A549 (cell line): Measurements from ENCODE around the gene DDX54.

Source experiments
- CBX2 ChIP-seq: fragments of 200-600 bp; sonication (generic); IDR thresholded peaks from 2 replicates; pipeline ENCODE4 v1.6.1; 2016; ENCODE audit warnings: low read depth, mild to moderate bottlenecking, borderline replicate concordance
- CTCF ChIP-seq: fragments of >200 bp; sonication (Bioruptor Twin); formaldehyde crosslinking; IDR thresholded peaks from 3 replicates; pipeline ENCODE4 v1.5.1; 2016
- HDAC2 ChIP-seq: fragments of 200-600 bp; sonication (generic); IDR thresholded peaks from 2 replicates; pipeline ENCODE4 v1.6.1; 2016
- KDM5A ChIP-seq: fragments of 200-600 bp; sonication (generic); IDR thresholded peaks from 2 replicates; pipeline ENCODE4 v1.6.1; 2016; ENCODE audit warnings: antibody characterized with exemption, mild to moderate bottlenecking
- MYC ChIP-seq: IDR thresholded peaks from 2 replicates; pipeline ENCODE4 v1.6.1; 2012; ENCODE audit warnings: mild to moderate bottlenecking, inconsistent platforms, low read length, improper control_type of control experiment, borderline replicate concordance
- POLR2A ChIP-seq: IDR thresholded peaks from 2 replicates; pipeline ENCODE4 v1.6.1; 2012; ENCODE audit warnings: mild to moderate bottlenecking, low read length
- POLR2AphosphoS2 ChIP-seq: conservative IDR thresholded peaks from 2 replicates; pipeline ENCODE4 v1.6.1; 2012; ENCODE audit warnings: low read length, improper control_type of control experiment, inconsistent platforms
- RAD21 ChIP-seq, 2 experiments: fragments of >200 bp in 1 of 2; sonication (Bioruptor Twin) in 1 of 2; formaldehyde crosslinking in 1 of 2; IDR thresholded peaks in 1 of 2; conservative IDR thresholded peaks in 1 of 2; 2 replicates in 1 of 2; 3 replicates in 1 of 2; pipeline ENCODE4 v1.6.1; 2012 to 2018; ENCODE audit warnings: inconsistent platforms in 1 of 2
- RCOR1 ChIP-seq: fragments of 150-350 bp; IDR thresholded peaks from 2 replicates; pipeline ENCODE4 v1.6.1; 2014; ENCODE audit warnings: antibody characterized with exemption, low read length, low read depth
- REST ChIP-seq: fragments of 200-600 bp; sonication (generic); IDR thresholded peaks from 2 replicates; pipeline ENCODE4 v1.6.1; 2016; ENCODE audit warnings: antibody characterized with exemption, mild to moderate bottlenecking, moderate library complexity
- TP53 ChIP-seq: fragments of 250-450 bp; sonication (Bioruptor Pico); IDR thresholded peaks from 2 replicates; pipeline ENCODE4 v1.5.0; 2021; ENCODE audit warnings: mild to moderate bottlenecking, moderate library complexity
- USF2 ChIP-seq: fragments of 450-650 bp; IDR thresholded peaks from 2 replicates; pipeline ENCODE4 v1.6.1; 2014; ENCODE audit warnings: antibody characterized with exemption
- ZC3H11A ChIP-seq: fragments of 450-650 bp; IDR thresholded peaks from 2 replicates; pipeline ENCODE4 v1.6.1; 2014; ENCODE audit warnings: antibody characterized with exemption, mild to moderate bottlenecking
- ZNF302 ChIP-seq: fragments of 250-450 bp; sonication (Bioruptor Pico); IDR thresholded peaks from 2 replicates; pipeline ENCODE4 v1.9.0; 2021; ENCODE audit warnings: inconsistent platforms, mild to moderate bottlenecking, moderate library complexity

GRCh38 chr12:113221997-113222729 is 36.9 kb upstream of the DDX54 start:
- TF ChIP-seq RCOR1, result no peak
- TF ChIP-seq CTCF, result no peak
- peak; percentile 42 for TF ChIP-seq REST
- TF ChIP-seq ZC3H11A, result no peak
- no peak for TF ChIP-seq RAD21 (conservative IDR thresholded peaks at IDR 0.05 in 1 of 2, IDR thresholded peaks at IDR 0.05 in 1 of 2)
- TF ChIP-seq MYC, result no peak
- no peak for TF ChIP-seq POLR2A
- no peak for TF ChIP-seq KDM5A
- no peak for TF ChIP-seq POLR2AphosphoS2
- TF ChIP-seq CBX2, result no peak
- no peak for TF ChIP-seq HDAC2
- TF ChIP-seq USF2, result no peak
- TF ChIP-seq ZNF302 (CRISPR knock-in tag), result no peak
- no peak for TF ChIP-seq TP53
